ENCODE results near the gene CES5A.
"Not testable (repeated sequence)": the region's sequence is repeated elsewhere in the genome, so short reads cannot be mapped to it uniquely, and the experiment has no call there.

Gene CES5A, protein sequence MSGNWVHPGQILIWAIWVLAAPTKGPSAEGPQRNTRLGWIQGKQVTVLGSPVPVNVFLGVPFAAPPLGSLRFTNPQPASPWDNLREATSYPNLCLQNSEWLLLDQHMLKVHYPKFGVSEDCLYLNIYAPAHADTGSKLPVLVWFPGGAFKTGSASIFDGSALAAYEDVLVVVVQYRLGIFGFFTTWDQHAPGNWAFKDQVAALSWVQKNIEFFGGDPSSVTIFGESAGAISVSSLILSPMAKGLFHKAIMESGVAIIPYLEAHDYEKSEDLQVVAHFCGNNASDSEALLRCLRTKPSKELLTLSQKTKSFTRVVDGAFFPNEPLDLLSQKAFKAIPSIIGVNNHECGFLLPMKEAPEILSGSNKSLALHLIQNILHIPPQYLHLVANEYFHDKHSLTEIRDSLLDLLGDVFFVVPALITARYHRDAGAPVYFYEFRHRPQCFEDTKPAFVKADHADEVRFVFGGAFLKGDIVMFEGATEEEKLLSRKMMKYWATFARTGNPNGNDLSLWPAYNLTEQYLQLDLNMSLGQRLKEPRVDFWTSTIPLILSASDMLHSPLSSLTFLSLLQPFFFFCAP
- total RNA-seq, result 0 reads per million in 2 donors

DNA sequence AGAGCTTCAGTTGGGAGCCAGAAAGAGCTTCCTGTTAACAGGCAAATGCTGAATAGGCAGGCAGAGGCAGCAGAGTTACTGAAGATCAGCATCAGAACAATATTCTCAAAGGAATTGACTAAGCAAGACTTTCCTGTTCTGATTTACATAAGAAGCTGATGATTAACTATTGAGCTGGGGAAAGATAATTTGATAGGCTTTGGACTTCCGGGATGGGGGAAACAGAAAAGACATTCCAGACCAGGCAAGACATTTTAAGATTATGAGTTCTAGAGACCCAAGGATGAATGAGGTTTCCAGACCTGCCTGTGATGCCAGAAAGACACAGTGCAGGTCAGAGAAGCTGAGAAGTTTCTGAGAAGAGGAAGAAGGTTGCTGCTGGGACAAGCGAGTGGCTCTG, at the start of gene CES5A:
Gene CES5A, minus strand, starts transcription at position 101 of the 400 bp plus-strand sequence. CDS start 152 bp downstream, outside the sequence.
- DNase-seq, result no peak

DNA sequence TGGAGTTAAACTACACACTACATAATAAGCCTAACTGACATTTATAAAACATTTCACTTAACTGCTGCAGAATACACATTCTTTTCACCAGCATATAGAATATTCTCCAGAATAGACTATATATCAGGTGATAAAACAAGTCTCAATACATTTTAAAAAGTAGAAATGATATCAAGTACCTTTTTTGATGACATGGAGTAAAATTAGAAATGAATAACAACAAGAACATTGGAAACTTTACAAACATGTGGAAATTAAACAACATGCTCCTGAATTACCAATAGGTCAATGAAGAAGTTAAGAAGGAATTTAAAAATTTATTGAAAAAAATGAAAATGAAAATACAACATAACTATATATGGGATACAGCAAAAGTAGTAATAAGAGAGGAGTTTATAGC, 47.5 kb upstream of the CES5A start:
- DNase-seq, result no peak

DNA sequence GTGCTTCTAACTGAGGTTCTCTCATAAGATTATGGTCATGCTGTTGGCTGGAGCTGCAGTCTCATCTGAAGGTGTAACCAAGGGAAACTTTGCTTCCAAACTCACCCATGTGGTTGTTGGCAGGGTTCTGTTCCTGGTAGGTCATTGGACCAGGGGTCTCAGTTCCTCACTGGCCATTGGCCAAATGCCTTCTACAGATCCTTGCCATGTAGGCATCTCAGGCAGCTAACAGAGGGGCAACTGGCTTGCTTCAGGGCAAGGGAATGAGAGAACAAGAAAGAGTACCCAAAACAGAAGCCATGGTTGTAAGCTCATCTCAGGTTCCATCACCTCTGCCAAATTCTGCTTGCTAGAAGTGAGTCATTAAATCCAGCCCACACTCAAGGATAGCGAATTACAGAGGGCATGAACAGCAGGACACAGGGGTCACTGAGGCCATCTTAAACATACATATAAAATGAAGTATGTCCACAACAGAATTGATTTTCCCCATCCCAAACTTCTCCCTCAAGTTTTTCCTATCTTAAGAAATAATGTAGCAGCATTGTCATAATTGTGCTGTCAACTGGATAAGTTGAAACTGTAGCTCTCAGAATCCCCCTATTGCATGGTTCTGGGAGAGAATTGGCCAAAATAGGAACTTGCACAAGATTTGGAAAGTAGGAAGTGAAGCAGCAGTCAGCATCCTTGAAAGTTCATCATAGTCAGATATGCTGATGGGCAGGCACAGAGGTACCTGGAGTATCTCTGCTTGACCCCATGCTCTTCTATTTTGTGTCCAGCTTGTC, 42.4 kb upstream of the CES5A start:
- DNase-seq, result no peak

DNA sequence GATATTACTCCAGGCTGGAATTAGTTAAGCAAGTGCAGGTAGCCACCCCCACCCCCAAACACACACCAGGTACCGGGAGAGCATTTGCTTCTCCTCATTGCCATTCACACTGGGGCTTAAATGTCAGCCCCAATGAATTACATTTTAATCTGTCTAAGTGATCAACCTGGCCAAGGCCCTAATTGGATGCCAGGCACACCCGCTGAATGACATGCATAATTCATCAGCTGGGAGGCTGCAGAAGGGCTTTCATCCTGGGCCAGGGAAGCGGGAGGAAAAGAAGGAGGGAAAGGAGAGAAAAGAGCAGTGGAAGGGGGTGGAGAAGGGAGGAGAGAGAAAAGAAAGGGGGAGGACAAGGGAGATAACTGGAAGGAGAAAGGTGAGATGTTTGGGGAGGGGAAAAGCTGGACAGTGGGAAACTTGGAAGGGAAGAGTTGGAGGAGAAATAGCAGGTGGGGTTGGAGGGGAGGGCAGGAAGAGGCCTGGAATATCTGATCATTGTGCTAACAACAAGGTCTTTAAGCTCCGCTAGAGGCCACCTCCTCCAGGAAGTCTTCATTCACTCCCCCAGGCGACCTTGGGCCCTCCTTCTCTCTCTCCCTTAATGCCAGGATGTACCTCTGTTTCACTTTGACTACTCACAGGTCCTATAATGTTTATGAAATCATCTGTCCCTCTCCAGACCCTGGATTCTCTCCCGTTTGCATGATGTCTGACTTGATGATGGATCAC, 40.1 kb upstream of the CES5A start:
- DNase-seq, result no peak

DNA sequence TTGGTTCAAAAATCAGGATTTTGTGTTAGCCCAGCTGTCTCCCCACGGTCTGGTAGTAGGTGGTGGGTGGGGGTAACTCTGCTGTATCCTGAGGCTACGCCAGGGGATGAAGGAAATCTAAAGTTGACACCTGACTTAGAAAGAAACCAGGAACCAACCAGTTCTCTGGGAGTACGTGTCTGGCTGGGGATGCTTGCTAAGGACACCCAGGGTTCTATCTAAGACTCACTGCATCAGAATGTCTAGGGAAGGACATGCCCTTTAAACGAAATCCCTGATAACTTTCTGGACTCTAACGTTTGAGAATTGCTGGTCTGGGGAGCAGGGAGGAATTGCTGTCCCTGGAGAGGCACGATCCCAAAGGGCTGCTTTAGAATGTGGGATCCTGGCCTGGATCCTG, 39.2 kb upstream of the CES5A start:
- no peak for DNase-seq

DNA sequence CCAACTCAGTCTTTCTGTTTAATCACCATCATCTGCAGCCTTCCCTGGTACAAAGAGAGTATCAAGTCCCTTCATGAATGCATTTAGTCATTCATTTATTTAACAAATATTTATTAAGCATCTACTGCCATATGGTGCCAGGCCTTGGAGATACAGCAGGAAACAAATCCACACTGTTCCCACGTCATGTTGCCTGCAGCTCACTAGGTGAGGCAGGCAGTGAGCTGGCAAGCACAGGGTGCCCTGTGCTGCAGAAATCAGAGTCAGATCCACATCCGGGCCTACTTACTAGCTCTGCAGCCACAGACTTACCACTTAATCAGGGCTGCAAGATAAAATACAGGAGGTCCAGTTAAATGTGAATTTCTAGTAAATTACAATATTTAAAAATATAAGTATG, 38.5 kb upstream of the CES5A start:
- DNase-seq, result no peak

DNA sequence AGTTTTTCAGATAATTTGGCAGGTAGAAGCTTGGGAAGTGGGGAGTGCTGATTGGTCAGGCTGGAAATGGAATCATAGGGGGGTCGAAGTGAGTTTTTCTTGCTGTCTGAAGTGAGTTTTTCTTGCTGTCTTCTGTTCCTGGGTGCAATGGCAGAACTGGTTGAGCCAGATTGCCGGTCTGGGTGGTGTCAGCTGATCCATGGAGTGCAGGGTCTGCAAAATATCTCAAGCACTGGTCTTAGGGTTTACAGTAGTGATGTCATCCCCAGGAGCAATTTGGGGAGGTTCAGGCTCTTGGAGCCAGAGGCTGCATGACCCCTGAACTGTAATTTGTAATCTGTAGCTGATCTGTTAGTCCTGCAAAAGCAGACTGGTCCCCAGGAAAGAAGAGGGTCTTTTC, 37.9 kb upstream of the CES5A start:
- not testable (repeated sequence) for DNase-seq

DNA sequence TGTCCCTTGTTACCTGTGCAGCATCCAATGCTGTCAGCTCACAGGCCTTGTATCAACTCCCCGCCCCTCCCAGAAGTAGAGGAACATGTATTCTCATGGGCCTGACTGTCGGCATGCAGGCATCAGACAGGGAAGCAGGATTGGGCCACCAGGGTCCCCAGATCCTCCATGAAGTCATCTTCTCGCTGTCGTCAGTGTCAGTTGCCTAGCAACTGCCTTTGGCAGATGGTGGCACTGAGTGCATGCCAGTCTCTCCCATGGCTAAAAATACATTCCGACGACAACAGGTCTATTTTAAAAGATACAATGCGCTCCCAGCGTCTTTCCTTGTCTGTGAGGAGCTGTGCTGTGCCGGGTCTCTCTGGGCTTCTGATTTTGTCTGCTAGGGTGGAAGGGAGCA, 36.8 kb upstream of the CES5A start:
- DNase-seq, result no peak

DNA sequence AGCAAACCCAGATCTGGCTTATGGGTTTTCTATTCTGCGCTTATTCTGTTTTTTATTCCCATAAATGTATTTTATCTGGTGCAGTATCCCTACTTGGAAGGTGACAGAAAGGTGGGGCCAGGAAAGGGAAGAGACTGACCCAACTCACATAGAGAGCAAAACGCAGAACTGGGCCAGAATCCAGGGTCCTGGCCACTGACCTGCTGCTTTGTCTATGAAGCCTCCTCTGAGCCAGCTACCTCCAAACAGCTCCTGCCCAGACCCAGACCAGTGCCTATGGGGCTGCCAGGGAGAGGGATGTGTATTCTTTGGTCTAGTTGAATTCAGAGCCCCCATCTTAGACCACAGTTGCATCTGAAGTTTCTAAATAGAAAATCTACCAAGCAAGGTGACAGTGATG, 36.4 kb upstream of the CES5A start:
- no peak for DNase-seq

DNA sequence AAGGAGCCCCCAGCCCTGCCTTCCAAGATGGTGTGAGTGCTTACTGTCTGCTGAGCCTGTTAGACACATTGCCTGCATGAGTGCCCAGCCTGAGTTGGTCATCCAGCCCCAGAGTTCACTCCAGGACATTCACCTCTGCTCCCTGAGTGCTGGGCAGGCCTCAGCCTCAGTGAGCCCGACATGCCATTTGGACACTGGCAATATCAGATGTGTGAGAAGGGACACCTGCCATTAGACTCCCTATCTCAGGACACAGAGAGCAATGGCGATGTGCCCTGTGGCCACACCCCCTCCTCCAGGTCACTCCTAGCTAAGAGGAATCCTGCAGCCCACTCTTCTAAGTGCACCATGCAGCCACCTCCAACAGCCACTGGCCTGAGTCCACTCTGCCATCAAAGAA, 34.7 kb upstream of the CES5A start:
- no peak for DNase-seq

DNA sequence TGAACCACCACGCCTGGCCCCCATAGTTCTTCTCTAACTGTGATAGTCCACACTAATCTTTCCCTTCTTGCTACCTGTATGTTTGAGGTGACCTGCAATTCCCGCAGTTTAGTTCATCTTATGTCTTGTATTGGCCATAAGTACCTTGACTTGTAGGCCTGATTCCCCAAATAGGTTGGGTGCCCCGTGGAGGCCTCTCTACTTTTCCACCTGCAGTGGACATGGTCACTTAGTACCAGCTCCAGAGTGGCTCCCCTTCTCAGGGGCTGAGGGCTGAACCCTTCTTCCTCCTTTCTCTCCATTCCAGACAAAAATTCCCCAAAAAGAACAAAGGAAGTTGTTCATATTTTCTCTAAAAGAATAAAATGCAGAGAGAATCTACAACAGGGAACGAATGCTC, 33.5 kb upstream of the CES5A start:
- DNase-seq, result no peak

DNA sequence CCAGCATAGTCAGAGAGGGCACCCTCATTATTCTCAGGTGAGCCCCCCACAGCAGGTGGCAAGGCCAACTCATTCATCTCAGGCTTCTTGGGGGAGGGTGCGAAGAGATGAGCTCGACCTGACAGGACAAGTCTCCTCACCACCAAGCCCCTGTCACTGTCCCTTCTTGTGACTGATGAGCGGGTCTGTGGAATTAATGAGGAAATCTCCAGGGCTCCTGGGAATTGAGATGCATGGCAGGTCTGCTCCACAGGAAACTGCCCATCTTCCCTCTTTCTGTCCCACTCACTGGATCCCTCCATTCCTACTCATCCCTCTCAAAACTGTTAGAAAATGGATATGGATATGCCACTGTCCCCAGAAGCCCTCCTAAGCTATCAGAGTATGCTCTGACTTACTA, 32.5 kb upstream of the CES5A start:
- no peak for DNase-seq

DNA sequence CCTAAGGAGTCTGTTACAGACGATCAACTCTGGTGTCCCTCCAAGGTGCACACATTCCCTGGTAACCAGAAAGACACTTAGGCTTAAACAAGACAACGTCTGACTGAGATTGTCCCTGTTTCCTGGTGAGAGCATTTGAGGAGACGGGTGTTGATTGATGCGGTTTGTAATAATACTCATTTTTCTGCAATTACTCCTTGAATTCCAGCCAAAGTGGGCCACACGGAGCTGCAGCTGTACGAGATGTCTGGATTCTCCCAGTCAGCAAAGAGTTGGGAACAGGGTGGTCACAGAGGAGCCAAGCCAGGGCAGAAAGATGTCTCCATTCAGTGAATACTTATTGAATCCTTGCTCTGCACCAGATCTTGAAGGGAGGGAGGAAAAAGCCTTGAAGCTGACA, 30.9 kb upstream of the CES5A start:
- no peak for DNase-seq

DNA sequence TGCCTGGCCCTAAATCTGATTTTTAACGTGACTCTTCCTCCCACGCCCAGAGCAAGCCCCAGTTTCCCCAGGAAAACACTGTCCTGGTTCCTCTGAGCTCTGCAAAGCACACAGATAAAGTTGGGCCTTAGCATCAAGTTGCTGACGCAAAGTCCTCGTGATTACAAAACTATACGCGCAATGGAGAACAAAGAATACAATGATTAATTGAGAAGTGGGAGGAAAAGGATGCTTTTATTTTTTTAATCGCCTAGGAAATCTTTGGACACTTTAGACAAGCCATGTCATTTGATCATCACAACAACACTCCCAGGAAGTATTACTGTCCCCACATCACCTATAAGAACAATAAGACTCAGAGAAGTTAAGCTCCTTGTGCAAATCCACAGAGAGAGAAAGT, 30.5 kb upstream of the CES5A start:
- no peak for DNase-seq

DNA sequence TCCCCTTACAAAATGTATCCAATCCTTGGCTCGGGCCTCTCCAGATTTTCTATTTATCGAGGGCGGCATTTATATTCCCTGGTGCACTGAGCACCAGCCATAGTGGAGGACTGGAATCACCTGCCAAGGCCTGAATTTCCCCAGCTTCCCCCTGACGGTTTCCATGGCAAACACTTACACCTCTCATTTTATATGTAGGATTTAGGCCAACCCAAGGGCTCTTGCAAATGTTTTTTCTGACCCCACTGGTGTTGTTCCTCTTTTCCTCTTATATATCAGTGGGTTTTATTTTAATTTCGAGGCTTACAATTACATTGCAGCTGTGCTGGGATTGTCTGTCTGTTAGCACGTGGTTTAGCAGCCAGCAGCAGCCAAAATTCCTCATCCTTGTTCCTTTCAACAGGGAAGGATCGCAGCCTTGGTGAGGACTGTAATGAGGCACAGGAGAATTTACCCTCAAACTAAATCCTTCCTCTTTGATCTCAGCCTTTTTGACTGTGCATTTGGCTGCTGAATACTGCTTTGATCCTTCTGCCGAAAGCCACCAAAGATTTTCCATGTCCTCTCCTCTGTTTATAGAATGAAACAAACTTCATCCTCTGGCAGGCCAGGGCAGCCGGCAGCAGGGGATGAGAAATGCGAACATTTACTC, 26.5 kb upstream of the CES5A start:
- no peak for DNase-seq

DNA sequence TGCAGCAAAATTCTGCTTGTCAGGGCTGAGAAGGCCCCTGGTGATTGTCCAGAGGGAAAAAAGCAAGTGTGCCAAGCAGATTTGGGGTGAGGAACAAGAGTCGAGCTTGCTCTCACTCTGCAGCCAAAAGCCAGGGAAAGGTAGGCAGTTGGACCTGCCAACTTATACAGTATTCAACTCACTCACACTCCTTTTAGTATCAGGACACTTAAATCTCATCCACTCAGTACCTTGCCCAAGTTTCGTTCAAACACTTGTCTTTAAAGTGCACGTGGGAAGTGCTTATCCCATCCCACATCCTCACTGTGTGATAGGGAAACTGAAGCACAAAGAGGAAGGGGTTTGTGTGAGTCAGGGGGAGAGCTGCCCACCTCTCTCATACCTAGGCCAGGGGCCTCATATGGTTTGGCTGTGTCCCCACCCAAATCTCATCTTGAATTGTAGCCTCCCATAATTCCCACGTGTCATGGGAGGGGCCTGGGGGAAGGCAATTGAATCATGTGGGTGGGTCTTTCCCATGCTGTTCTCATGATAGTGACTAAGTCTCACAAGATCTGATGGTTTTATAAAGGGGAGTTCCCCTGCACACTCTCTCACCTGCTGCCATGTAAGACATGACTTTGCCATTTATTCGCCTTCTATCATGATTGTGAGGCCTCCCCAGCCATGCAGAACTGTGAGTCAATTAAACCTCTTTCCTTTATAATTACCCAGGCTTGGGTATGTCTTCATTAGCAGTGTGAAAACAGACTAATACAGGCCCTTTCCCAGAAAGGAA, 25.6 kb upstream of the CES5A start:
- DNase-seq, result no peak

DNA sequence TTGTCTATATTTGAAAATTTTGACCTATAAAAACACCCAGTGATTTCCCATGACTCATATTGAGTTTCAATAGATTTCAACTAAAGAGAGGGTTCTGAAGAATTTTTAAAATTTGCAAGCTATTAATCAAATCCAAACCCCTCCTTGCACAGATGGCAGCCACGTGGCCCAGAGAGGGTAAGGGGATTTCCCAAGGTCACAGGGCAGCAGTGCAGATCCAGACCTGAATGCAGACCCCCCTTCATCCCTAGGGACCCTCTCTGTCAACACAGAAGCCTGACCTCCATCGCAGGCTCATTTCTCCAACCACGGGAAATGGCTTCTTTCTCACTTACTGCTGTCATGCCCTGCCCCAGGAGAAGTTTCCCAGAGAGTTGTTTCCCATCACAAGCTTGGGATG, 24.7 kb upstream of the CES5A start:
- no peak for DNase-seq

DNA sequence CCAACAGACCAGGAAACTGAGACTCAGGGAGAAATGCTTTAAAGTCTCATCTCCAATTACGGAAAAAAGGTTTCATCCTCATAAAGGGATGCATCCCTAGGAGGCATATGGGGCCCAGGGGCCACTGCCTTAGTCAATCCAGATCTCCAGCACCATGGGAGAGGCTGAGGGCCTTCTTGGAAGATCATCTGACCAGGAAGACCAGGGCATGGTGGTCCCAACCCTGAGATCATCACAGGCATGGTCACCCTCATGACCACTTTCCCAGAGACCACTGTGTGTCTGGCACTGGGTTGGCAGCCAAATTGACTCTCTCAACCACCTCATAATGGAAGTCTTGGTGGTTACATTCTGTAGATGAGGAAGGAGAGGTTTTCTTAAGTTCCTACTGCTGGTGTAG, 23.4 kb upstream of the CES5A start:
- DNase-seq, result no peak

DNA sequence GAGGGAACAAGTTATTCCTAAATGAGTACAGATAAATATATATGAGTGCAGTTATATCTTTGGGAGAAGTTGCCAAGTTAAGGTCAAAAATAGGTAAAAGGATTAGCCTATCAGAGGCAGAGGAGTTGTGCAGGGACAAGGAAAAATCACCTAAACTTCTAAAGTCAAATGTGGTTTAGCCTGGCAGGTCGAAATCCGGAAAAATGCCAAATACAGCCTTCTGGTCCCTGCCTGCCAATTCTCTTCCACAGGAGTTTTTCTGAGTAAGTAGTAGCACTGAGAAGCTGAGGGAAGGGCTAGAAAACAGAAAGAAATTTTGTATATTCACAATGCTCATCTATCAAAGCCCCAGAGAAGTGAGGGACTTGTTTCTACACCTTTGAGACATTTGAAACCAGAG, 17.6 kb upstream of the CES5A start:
- DNase-seq, result no peak

DNA sequence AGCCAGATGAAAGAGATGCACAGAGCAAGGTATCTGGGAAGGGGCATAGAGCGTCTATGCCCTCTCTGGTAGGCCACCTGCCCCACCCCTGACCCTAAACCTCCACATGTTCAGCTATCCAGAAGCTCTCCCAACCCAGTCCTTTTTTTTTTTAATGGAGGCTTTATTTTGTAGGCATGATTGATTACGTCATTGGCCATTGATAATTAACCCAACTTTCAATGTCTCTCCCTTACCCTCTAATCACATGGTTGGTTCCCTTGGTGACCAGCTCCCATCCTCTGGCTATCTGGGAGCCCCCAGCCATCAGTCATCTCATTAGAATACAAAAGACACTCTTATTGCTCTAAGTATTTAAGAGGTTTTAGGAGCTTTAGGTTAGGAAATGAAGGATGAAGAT, 14.3 kb upstream of the CES5A start:
- DNase-seq, result no peak

DNA sequence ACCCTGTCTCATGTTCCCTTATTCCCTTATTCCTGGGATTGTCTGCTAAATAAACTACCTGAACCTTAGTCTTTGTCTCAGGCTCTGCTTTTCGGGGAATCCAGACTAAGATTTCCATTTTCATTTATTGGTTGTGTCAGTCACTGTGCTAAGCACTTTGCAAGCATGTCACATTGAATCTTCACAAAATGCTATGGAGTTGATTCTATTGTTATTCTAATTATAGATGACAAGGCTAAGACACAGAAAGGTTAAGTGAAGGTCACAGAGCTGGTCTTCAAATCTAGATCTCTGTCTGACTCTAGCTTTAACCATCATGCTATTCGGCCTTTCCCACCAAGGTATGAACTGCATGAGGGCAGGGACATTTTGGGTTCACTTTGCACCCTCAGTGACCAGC, 13.4 kb upstream of the CES5A start:
- no peak for DNase-seq

DNA sequence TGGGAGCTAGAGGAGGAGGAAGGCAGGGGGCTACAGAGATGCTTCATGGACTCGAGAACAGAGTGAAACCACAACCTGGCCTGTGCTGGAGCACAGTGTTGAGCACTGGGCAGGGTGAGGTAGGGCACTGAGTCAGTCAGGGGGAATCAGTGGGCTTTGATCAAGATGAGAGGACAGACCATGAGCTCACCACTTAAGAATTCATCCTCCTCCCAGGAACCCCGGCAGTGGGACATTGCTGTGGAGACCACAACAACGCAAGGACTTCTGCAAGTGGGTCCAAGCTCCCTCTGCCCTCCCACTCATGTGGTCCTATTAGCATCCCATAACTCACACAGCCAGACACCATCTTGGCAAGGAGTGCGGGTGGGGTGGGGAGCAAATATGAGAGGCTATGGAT, 1.7 kb upstream of the CES5A start:
- DNase-seq, result no peak
